GM18511 (cell line): ENCODE results near the gene IQSEC2.
A peak's percentile ranks its signal among the peaks of the same experiment; 100 is the strongest.

ENCODE experiments used
- ATAC-seq: cut with Tn5 transposase; IDR thresholded peaks from one replicate; pipeline ENCODE4 v1.9.1; 2021; ENCODE audit warnings: mild to moderate bottlenecking, moderate library complexity; ENCODE audit not compliant: unreplicated experiment

Gene IQSEC2

DNA sequence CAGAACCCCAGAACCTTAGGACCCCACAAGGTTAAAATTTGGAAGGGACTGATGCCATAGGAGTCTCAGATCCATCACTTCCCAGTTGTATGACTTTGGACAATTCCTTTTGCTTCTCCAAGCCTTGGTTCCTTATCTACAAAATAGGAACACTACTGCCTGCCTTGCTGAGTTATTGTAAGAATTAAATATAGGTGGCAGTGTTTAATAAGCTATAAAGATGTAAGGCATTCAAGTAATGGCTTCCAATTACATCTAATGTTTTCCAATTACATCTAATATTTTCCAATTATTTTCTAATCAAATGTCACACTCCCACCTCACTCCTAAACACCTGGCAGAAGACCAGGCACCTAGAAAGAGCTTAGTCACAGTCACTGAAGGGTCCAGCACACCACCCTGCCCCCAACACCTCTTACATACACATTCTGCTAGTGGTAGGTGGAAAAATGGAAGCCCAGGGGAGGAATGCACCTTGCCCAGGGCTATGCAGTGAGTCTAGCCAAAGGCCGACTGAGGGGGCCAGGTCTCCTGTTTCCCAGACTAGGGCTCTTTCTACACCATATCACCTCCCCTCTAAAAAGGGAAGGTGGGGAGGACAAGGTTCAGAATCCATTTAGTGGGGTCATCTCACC is 31.9 kb downstream of the IQSEC2 start:
- no peak for ATAC-seq

DNA sequence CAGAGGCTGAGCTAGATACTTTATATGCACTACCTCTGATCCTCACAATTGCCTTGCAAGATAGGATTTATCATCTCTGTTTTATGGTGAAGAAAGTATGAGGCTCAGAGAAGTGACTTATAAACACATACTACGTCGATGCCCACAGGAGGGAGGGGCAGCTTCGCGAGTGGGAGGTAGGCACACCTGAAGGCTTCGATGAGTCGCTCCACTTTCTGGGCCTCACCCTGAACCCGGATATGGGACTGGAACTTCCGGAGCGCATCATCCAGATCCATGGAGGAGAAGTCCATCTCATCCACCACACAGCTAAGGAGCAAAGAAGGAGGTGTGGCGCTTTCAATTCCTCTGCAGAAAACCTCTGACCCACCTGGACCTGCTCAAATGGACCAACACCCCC is 33.5 kb downstream of the IQSEC2 start:
- no peak for ATAC-seq

DNA sequence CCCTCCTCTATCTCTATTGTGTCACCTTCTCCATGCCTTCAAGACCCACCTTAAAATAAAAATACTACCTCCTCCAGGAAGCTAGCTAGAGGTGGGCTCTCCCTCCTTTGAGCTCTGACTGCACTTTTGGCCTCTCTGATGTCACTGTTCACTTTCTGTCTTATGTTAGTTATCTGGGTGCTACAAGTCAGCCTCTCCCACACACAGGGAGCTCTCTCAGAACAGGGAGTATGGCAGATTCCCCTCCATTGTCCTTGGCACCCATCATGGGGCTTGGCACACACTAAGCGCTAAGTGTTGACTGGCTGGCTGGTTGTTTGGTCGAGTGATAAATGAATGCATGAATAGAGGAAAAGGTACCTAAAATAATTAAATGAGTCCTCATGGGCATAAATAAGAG is 35.2 kb downstream of the IQSEC2 start:
- ATAC-seq: no peak

DNA sequence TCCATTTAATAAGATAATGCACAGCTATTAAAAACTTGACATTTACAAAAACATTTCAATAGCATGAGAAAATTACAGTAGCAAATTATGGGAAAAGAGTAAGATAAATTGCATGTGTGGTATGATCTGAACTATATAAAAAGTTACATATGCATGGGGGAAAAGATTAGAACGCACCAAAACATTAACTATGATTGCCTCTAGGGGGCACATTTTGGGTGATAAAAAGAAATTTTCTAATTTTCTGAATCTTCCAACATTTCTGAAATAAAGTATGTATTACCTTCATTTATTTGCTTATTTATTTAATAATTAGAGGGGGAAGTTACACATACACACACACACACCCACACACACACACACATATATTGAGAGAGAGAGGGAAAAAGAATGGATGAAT is 36.8 kb downstream of the IQSEC2 start:
- ATAC-seq: no peak

DNA sequence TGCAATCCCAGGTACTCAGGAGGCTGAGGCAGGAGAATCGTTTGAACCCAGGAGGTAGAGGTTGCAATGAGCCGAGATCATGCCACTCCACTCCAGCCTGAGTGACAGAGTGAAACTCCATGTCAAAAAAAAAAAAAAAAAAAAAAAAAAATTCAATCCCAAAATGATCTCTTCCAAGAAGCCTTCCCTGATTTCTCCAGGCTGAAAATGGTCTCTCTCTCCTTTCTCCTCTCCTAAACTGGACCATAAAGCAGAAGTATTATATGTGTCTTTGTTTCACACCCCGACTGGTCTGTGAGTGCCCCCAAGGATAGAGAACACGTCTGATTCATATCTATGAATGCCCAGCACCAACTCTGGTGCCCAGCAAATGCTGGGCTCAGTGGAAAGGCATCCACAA is 39.1 kb downstream of the IQSEC2 start:
- ATAC-seq: no peak

DNA sequence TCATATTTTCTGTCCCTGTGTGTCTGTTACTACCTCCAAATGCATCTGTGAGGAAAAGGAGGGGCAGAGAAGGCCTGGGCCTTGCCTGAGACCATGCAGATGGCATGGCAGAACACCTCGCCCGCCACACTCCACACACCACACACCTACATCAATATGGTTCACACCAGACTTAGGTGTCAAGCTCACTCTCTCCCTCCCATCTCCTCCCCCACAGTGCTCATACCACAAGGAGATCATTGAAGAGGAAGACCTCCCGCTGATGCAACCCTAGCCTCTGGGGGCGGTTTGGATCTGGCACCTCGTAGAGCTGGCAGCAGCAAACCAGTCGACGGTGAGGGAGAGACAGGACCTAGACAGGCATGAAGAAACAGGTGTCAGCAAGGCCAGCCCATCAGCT is 39.8 kb downstream of the IQSEC2 start:
- no peak for ATAC-seq

DNA sequence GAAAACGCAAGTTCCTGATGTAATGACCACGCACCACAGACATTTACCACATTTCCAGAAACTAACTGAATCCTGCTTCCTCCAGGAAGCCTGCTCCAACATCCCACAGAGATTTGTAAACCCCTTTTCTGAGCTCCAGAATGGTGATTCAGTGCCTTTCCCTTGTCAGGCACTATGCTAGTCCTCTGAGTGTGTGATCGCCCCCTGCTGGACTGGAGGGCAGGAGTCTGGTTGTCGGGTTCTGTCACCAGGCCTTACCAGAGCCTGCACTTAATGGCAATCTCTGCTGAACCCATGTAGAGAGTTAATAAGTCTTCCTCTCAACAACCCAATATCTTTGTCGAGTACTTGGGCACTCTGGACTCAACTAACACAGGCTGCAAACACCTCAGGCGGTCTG is 41.9 kb downstream of the IQSEC2 start:
- ATAC-seq: no peak

DNA sequence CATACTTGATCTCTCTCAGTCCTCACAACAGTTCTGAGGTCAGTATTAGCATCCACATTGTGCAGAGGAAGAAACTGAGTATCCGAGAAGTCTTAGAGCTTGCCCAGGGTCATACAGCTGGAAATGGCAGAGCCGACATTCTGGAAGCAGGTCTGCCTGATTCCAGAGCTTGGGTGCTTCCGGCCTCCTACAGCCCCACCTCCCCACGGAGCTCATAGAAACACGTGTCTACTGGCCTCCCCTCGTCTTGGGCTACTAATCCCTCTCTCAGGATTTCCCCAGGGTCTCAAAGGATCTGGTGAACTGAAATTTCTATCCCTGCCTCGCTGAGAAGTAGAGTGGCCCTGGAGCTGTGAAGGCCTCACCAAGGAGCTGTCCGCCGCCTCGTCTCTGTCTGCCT is 44.3 kb downstream of the IQSEC2 start:
- no peak for ATAC-seq

DNA sequence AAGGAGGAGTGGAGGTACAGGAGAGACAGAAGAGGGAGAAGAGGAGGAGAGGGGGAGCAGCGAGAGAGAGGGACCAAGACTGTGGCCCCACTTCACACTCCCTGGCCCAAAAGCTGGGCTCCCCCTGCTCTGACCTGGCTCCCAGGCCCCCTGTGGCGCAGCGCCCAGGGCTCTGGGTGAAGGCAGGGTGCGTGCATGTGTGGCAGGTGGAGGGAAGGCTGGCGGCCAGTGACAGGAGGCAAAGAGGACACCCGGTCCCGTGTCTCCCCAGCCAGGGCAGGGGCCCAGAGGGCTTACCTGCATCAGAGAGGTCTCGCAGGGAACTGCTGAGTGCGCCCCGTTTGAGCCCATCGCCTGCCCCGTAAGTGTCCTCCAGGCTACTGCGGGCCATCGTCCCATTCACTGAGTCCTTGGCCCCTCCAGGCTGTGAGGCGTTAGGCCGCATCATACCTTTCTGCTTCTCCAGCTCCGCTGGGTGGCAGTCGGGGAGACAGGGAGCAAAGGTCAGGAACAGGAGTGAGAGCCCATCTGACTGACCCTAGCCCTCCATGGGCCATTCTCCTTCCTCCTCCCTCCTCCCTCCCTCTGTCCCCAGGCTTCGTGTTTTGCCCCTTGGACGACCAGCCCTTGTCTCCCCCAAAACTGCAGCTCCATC is 45.2 kb downstream of the IQSEC2 start:
- ATAC-seq: no peak

DNA sequence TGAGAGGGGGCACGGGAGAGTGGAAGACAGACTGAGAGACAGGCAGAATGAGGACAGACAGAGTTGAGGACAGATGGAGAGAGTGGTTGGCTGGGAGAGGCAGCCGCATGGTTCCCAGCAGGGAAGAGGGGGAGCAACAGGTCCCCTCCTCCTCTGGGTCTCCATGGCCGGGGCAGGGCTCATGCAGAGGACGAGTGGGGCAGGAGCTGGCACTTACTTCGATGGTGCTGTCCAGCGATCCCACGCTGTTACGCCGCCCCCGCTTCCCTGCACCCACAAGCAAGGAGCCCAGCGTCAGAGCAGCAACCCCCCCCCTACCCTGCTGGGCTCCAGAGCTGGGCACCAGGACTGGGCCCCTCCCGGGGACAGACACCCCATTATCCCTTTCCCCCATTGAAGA is 45.8 kb downstream of the IQSEC2 start:
- ATAC-seq: no peak

DNA sequence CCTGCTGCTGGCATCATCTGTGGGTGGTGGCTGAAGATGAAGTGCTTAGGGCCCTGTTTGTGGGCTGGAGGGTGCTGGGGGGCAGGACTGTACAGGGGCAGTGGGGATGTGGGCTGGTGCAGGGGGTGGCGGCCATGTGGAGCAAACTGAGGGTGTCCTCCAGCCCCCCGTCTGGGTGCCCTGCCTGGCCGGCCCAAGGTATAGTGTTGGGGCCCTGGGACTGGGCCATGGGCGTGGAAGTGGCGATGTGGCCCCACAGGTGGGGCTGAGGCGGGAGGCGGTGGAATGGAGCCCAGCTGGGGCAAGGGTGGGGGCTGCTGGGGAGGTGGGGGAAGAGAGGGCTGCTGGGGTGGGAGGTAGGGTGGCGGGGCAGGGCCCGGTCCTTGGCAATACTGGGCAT is 46.9 kb downstream of the IQSEC2 start:
- no peak for ATAC-seq

DNA sequence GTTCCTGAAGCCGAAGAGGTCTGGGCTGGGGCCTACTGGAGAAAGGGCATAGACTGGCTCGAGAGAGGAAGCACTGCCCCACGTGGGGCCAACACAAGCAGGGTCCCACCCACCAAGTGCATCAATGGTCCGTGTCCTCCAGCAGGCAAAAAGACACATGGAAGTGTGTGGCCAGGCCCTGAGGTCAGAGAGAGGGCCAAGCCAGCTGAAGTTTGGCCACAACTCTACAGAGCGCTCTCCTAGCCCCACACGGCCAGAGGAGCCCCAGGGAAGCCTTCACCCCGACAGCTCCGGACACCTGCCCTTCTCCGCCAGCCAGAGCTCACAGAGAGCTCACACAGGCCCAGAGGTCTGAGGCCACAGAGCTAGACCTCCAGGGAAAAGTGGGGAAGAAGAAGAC is 47.8 kb downstream of the IQSEC2 start:
- ATAC-seq: no peak

DNA sequence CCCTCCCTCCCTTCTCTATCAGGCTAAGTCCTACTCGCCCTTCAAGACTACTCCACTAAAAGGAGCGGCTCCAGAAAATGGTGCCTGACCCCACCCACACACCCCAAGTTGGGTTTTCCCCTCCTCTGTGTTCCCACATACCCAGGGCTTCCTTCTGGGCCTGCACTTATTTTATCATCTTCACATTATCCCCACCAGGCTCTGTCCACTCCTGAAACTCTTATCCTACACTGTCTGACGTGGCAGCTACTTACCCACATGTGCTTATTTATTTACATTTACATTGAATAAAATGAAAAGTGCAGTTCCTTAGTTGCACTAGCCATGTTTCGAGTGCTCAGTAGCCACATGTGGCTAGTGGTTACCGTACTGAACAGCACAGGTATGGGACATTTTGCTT is 51.3 kb downstream of the IQSEC2 start:
- no peak for ATAC-seq

DNA sequence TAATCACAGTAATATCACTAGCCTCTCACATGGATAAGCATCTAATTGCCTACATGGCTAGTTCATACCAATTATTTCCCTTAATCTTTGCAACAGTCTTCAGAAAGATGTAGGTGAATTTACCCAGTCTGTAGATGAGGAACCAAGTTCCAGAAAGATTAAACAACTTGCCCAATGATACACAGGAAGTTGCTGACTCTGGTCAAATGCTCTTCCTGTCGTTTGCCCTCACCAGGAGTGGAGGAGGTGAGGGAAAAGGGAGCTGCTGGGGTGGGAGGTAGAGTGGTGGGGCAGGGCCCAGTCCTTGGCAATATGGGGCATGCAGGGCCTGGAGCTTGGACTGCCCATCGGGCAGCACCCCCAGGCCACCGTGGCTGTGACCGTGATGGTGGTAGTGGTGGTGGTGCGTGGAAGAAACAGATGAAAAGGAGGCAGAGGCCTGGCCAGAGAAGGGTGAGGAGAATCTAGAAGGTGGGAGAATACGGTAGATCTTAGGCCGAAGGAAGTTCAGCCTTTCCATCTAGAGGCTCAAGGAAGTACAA is 54.1 kb downstream of the IQSEC2 start:
- ATAC-seq: no peak

DNA sequence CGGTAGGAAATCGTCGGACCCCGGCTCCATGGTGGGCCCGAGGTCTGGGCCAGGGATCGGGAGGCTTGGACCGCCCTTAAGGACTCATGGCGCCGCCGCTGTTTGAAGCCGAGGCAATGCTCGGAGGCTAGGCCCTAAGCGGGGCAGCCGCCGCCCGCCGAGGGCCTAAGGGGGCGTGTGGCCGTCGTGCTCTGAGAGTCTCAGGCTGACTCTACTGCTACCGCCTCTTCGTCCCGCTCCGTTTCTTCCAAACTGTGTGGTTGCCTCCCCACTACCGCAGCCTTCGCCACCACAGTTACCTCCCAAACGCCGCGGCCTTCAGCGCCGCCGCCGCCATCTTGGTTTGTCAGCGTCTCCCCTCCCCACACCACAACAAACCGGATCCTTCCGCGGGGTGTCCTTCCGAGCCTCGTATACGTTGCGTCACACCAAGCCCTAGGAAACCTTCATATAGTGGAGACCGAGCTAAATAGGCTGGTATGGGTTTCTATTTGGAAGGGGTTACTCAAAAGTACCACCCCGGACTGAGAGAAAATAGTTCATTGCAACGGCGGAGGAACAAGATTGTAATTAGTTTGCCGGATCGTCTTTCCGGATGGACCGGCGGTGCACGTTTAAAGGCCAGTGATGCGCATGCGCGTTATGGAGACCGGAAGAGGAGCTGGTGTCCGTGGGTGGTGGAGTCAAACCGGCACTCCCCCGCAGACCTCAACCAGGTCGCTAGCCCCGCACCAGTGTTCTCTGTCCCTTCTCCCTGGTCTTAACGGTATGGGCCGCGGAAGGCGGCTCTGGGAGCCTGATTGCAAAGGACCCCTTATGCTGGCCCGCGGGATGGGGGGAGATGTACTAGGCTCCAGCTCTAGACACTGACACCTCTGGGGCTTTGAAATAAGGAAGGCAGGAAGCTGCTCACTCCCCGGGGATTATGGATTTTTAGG is 56.3 kb downstream of the IQSEC2 start, which contains the start of gene KDM5C:
Gene KDM5C (minus strand): TSS at position 348 of the 938 bp plus-strand sequence. CDS start 318 bp downstream, at position 30.
- peak; percentile 84 for ATAC-seq

DNA sequence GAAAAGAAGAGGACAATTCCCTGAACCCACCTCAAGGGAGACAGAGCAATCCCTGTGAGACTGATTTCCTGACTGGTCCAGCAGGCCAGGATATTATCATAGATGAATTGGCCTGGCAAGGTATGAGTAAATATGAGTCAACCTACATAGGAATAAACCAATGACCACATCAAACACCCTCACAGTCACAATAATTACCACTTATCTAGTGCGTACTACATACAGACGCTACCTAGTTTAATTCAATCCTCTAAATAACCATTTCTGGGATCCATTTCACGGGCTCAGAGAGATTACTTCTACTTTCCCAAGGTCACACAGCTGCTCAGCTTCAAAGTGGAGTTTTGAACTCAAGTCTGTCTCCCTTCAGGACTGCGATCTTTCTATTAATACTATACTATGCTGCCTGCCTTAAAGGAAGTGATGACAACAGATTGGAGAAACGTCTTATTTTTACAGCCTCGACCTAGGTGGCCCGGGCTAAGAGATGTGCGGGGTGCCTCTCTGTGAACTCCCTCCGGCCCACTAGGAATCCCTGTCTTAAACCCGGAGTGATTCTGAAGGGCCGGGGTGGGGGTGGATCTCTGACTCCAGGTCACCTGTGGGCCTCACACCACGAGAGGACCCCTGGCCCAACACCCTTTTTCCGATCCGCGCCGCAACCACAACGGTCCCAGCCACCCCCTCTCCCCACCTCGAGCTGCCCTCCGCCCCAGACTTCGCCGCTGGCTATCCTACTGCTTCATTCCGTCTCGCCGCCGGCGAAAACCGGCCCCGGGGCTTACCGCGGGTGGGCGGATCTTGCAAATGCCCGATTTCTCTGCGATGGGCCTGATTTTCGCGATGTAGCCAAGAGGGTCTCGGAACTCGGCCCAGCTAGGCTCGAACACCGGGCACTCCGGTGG is 57.2 kb downstream of the IQSEC2 start:
- ATAC-seq: peak; percentile 3

DNA sequence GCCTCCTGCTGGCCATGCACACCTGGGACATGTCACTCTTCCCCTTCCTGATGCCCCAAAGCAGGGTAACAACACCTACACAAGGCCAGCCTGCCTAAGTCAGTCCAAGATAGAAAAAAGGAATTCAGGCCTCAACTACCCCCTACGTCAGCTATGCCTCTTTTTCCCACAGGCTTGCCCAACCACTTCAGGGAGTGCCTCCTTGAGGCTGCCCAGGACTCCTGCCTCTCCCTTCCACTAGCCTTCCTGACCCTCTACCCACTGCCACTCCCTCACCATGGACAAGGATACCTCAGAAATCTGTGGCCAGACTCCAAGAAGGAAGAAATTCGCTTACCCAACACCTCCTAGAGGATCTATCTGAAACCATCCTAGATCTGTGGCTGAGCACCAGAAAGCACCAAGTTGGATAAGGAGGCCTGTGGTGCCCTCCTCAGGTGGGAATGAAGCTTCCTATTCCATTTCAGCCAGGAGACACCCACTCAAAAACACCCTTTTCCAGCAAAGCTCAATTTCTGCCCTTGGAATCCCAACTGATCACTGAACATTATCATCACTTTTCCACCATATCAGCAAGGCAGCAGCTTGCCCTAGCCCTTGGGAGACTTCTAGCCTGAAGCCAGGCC is 58.2 kb downstream of the IQSEC2 start:
- ATAC-seq: no peak
